Osteoblast (primary cell): Measurements from ENCODE around the gene ANAPC16. TPM values are rescaled to one million over a fixed set of nuclear protein-coding genes. Genes with fewer than 3 reads are reported as not detected.

Experiments used
- DNase-seq: peaks from one replicate; pipeline ENCODE4 v3.0.0; 2011; ENCODE audit warnings: low spot score, mixed read lengths; ENCODE audit not compliant: insufficient read length; ENCODE audit errors: missing footprints
- H2AFZ ChIP-seq: 2 replicates; pipeline ENCODE4 v1.6.0; 2011; ENCODE audit warnings: mild to moderate bottlenecking, low read length
- H3K27ac ChIP-seq: 2 replicates; pipeline ENCODE4 v1.5.1; 2011; ENCODE audit warnings: mild to moderate bottlenecking, low read depth, low read length, moderate library complexity
- H3K27me3 ChIP-seq: 2 replicates; pipeline ENCODE4 v1.6.0; 2012; ENCODE audit warnings: mild to moderate bottlenecking, control low read depth, inconsistent platforms, low read length, moderate library complexity; ENCODE audit not compliant: insufficient read depth
- H3K36me3 ChIP-seq: 2 replicates; pipeline ENCODE4 v1.5.1; 2011; ENCODE audit warnings: mild to moderate bottlenecking, low read length, control low read depth, moderate library complexity; ENCODE audit not compliant: insufficient read depth
- H3K4me1 ChIP-seq: 2 replicates; pipeline ENCODE4 v1.5.1; 2011; ENCODE audit warnings: mild to moderate bottlenecking, low read length, control low read depth, moderate library complexity; ENCODE audit not compliant: insufficient read depth
- H3K4me2 ChIP-seq: 2 replicates; pipeline ENCODE4 v1.6.0; 2011; ENCODE audit warnings: mild to moderate bottlenecking, low read length; ENCODE audit not compliant: insufficient read depth
- H3K4me3 ChIP-seq: fragments of 200-600 bp; sonication (generic); 3 replicates; pipeline ENCODE4 v1.5.1; 2012; ENCODE audit warnings: mild to moderate bottlenecking, low read length, inconsistent platforms; ENCODE audit not compliant: insufficient read depth
- H3K79me2 ChIP-seq: 2 replicates; pipeline ENCODE4 v1.6.0; 2012; ENCODE audit warnings: mild to moderate bottlenecking, low read length, control low read depth, inconsistent platforms; ENCODE audit not compliant: insufficient read depth
- H3K9me3 ChIP-seq: 2 replicates; pipeline ENCODE4 v1.5.1; 2011; ENCODE audit warnings: low read depth, low read length, control low read depth
- H4K20me1 ChIP-seq: 2 replicates; pipeline ENCODE4 v1.6.0; 2012; ENCODE audit warnings: mild to moderate bottlenecking, low read length, control low read depth; ENCODE audit not compliant: insufficient read depth
- CTCF ChIP-seq: IDR thresholded peaks from 2 replicates; pipeline ENCODE4 v1.5.1; 2011; ENCODE audit warnings: mild to moderate bottlenecking, low read depth, low read length, moderate library complexity; ENCODE audit errors: extremely low read depth
- total RNA-seq: library from RNA; depleted of rRNA; stranded (reverse); fragments of >200 nt; gene quantifications from 2 replicates; pipeline ENCODE4 v1.2.3, GENCODE V29; 2012

Gene ANAPC16
- total RNA-seq, 1 donor = 50.7 TPM

DNA sequence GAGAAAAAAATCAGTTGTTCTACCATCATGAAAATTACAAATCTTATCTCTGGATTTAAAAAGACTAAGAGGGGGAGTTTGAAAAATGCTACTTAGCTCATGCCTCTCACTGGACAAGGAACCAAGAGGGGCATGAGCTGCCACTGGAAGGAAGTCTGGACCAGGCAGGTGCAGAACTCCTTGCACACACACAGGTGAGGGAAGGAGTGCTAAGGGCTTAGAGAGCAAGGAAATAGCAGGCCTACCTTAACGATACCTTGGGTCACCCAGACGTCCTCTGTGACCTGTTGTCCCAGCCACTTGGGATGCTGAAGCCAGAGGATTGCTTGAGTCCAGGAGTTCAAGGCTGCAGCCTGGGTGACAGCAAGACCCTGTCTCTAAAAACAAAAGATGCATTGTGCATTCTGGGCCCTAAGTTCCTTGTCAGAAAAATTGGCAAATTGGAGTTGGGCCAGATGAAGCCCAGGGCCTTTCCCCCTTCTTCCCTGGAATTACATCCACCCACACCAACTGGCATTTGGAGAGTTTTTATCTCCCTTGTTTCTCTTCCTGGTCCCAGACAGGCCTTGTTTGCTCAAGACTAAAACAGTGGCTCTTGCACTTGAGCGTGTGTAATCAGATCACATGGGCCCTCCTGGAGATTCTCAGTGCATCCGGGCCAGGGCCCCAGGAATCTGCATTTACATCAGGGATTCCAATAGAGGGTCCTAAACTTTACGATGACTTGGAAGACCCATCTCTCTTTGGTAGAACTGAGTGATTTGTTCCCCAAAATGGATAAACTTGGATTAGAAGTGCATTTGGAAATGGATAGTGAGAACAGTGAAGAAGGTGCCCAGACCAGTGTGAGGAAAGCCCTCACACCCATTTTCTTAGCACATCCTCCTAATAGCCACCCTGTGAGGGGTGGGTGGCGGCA, 60.9 kb downstream of the ANAPC16 start:
- H3K9me3 ChIP-seq = no peaks in the 10 kb centered on the region
- peak; percentile 84 for DNase-seq
- H3K79me2 ChIP-seq = peaks cover 22% of the 10 kb centered on the region
- no peak overlapping the region for H2AFZ ChIP-seq
- H3K4me3 ChIP-seq = peak overlapping the region; percentile 92
- H3K27ac ChIP-seq = peak overlapping the region; percentile 28
- no peaks in the 10 kb centered on the region for H3K27me3 ChIP-seq
- H4K20me1 ChIP-seq = peaks cover 17% of the 10 kb centered on the region
- TF ChIP-seq CTCF = no peak
- H3K4me2 ChIP-seq = peak overlapping the region; percentile 95
- H3K36me3 ChIP-seq = peaks cover 8% of the 10 kb centered on the region
- peaks cover 38% of the 10 kb centered on the region for H3K4me1 ChIP-seq

GRCh38 chr10:72277340-72277995, 61.7 kb downstream of the ANAPC16 start:
- H3K27me3 ChIP-seq = no peaks in the 10 kb centered on the region
- peak overlapping the region; percentile 28 for H3K27ac ChIP-seq
- peaks cover 36% of the 10 kb centered on the region for H3K4me1 ChIP-seq
- peaks cover 22% of the 10 kb centered on the region for H3K79me2 ChIP-seq
- peaks cover 8% of the 10 kb centered on the region for H3K36me3 ChIP-seq
- H3K4me2 ChIP-seq = no peak overlapping the region
- H4K20me1 ChIP-seq = peaks cover 17% of the 10 kb centered on the region
- H2AFZ ChIP-seq = peak overlapping the region; percentile 20
- H3K4me3 ChIP-seq = no peak overlapping the region
- DNase-seq = peak; percentile 73
- no peaks in the 10 kb centered on the region for H3K9me3 ChIP-seq
- TF ChIP-seq CTCF = no peak

DNA sequence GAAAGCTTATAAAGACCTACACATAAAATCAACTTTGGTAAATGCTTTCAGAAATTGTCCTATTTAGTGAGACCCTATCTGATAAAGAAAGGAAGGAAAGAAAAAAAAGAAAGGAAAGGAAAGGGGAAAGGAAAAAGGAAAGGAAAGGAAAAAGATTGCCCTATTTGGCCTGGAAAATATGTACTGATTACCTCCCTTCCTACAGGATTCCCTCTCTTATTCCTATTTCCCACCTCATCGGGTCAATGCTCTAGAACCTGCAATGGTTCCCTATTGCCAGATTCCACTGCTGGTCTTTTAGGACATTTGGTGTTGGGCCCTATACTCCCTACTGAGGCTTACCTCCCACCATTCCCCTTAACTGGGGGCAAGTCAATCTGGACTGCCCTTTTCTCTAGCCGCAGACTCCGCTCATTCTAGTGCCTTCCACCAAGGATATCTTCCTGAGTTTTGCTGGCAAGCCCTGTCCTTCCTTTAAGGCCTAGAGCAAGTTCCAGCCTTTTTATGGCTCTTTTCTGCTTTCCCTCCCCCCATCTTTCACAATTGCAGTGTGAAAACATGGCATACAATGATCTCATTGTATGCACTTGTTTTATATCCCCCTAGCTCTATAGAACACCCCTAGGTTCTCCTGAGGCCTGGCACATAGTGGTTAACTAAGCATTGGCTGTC, 62.3 kb downstream of the ANAPC16 start:
- TF ChIP-seq CTCF = no peak
- Histone ChIP-seq H3K4me1 (peaks cover 31% of the 10 kb centered on the region), H3K4me3 (no peak overlapping the region), H3K36me3 (peaks cover 8% of the 10 kb centered on the region), H3K27me3 (no peaks in the 10 kb centered on the region), H4K20me1 (peaks cover 17% of the 10 kb centered on the region), H3K79me2 (peaks cover 22% of the 10 kb centered on the region), H3K4me2 (no peak overlapping the region), H3K27ac (no peak overlapping the region), H3K9me3 (no peaks in the 10 kb centered on the region), H2AFZ (no peak overlapping the region)
- no peak for DNase-seq
